ENCODE measurements around the gene JCAD. TPM values are rescaled to one million over a fixed set of nuclear protein-coding genes. Genes with fewer than 3 reads are reported as not detected.

The JCAD gene
- total RNA-seq, 1 donor: 2.3 TPM

DNA sequence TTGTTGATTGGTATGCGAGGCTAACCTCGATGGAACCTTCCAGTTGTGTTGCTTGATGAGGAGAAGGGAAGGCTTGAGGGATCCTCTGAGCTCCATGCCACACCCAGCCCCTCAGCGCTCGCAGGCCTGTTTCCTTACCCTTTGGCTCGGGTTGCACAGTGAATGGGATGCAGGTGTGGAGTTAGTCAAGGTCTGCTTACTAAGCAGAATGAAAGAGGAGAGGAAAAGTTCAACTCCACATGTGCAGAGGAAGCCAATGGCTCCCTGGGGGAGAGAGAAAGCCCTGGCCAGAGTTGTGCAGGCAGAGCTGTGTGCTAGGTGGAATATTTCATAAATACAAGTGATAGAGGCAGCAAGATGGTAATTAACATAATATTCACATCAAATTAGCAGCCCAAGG is 85.5 kb downstream of the JCAD start:
- no peak for DNase-seq (ENCODE audit: low read depth)
- no peak for TF ChIP-seq CTCF (IDR thresholded peaks at IDR 0.05; ENCODE audit: insufficient read depth, low read length)

GRCh38 chr10:29970576-29970975 is 88.8 kb downstream of the JCAD start:
- TF ChIP-seq CTCF (IDR thresholded peaks at IDR 0.05; ENCODE audit: insufficient read depth, low read length): no peak
- peak; percentile 85 for DNase-seq (ENCODE audit: low read depth)
- H3K4me3 ChIP-seq (ENCODE audit: low read depth, low read length): no peak overlapping the region

More for the DNA sequence above, 85.5 kb downstream of the JCAD start:
- no peak overlapping the region for H3K4me3 ChIP-seq (ENCODE audit: low read depth, low read length)

DNA sequence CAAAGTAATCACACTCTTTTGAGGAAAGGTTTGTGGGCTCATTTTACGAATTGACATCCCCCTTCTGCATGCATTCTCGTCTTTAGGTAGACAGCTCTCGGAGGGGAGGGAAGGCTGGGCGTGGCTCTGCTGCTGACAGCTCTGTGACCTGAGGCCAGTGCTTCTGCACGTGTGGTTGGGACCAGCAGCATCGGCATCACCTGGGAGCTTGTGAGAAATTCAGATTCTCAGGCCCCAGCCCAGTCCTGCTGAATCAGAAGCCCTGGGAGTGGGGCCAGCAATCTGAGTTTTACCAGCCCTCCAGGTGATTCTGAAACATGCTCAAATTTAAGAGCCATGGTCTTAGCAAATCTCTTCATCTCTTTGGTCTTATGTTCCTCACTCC is 89.4 kb downstream of the JCAD start:
- DNase-seq (ENCODE audit: low read depth): no peak
- no peak overlapping the region for H3K4me3 ChIP-seq (ENCODE audit: low read depth, low read length)
- TF ChIP-seq CTCF (IDR thresholded peaks at IDR 0.05; ENCODE audit: insufficient read depth, low read length): no peak

DNA sequence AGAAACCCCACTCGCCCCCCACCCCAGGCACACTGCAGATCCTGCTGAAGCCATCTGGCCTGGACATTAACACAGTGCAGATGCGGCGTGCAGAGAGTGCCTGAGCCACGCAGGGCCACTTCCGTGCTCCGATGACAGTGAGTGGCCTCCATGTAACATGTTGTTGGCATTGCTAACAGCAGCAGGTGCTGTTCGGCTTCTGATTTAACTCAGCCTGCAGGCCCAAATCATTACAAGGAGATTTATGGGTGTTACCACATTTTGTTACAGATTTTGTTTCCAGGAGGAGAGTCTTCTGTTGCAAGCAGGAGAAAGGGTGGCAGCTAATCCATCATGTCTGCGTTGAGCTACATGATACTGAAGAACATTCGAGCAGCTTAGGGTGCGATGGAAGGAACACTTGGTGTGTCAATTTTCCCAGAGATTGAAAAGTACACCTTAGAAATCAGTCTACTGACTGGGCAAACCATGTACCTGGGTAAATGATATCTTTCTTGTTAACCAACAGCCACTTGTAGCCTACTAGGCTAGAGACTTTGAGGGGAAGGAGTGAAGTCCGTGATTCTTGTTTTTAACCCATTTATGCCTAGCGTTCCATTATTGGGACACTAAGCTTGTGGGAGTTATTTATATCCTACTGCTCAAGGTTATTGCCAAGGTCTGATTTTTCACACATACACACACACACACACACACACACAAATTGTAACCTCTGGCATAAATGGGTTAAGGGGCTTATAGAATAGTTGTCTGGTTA is 90.0 kb downstream of the JCAD start:
- no peak for TF ChIP-seq CTCF (IDR thresholded peaks at IDR 0.05; ENCODE audit: insufficient read depth, low read length)
- no peak for DNase-seq (ENCODE audit: low read depth)

DNA sequence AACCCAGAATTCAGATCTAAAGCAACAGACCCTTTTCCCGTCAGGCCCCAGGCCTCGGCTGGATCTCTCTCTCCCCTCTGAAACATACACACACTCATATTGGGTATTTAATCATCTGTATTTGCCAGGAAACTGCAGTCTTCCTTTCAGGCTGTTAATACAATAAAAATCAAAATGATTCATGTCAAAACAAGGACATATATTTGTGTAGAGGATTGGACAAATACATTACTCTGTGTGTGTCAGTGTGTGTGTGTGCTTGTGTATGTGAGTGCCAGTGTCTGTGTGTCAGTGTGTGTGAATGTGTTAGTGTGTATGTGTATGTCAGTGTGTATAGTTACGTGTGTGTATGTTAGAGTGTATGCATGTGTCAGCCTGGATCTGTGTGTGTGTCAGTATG is 90.8 kb downstream of the JCAD start:
- TF ChIP-seq CTCF (IDR thresholded peaks at IDR 0.05; ENCODE audit: insufficient read depth, low read length): no peak
- DNase-seq (ENCODE audit: low read depth): no peak
- H3K4me3 ChIP-seq (ENCODE audit: low read depth, low read length): no peak overlapping the region

More for the DNA sequence above, 90.0 kb downstream of the JCAD start:
- H3K4me3 ChIP-seq (ENCODE audit: low read depth, low read length): no peak overlapping the region

DNA sequence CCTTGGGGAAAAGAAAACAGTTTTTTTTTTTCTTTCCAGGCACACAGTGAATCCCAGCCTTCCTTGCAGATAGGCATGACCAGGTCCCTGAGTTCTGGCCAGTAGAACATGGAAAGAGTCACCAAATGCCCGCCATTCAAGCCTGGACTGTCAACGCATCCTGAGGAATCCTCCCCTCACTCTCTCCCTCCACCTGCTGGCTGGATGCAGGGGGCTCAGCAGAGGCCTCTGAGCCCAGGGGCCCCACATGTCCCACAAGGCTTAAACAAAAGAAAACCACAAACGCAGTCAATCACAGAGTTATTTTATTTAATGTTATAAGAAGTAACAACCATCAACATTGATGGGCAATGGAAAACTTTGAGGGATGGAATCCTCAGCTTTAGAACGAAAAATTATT is 93.1 kb downstream of the JCAD start:
- no peak overlapping the region for H3K4me3 ChIP-seq (ENCODE audit: low read depth, low read length)
- TF ChIP-seq CTCF (IDR thresholded peaks at IDR 0.05; ENCODE audit: insufficient read depth, low read length): no peak
- DNase-seq (ENCODE audit: low read depth): no peak

Measured in fibroblast of the aortic adventitia (primary cell).